GM23338 (cell line): ENCODE measurements around the gene SND1.

Experiments used
- CTCF ChIP-seq, 2 experiments: fragments of 200-600 bp in 1 of 2; sonication (generic) in 1 of 2; conservative IDR thresholded peaks; 2 replicates each; pipeline versions ENCODE4 v1.5.1 to v1.6.1; 2016 to 2017; ENCODE audit warnings: antibody characterized with exemption in 2 of 2, low read depth in 2 of 2, mild to moderate bottlenecking in 2 of 2, moderate library complexity in 1 of 2
- EZH2 ChIP-seq: fragments of 200-600 bp; sonication (generic); IDR thresholded peaks from one replicate; pipeline ENCODE4 v1.8.0; 2017; ENCODE audit warnings: antibody characterized with exemption, mild to moderate bottlenecking, low read depth; ENCODE audit not compliant: unreplicated experiment

- TF ChIP-seq CTCF (conservative IDR thresholded peaks at IDR 0.05; ENCODE audit: low read depth in 2 of 2) = no peak
- TF ChIP-seq EZH2 = no peak
Measured at GRCh38 chr7:127924874-127925273, 272.9 kb downstream of the SND1 start.
